ENCODE measurements around the gene ACAP3.
"Not testable (repeated sequence)": the region's sequence is repeated elsewhere in the genome, so short reads cannot be mapped to it uniquely, and the experiment has no call there.

The ACAP3 gene

DNA sequence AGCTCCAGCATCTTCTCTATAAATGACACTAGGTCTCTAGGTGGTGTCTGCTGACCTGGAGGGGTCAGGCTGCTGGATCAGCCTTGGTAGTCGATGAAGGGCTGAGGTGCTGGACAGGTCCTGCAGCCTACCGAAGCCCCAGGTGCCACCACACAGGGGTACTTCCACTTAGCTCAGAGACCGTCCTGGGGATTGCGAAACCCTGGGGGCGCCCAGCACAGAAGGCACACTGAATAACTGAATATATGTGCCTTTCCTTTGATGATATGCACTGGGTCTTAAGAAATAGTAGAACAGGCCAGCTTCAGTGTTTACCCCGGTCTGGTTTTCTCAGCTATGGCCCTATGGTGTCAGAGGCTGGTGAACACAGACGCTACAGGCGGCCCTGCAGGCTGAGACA, 45.0 kb downstream of the ACAP3 start:
- DNase-seq (ENCODE audit: low spot score): no peak

DNA sequence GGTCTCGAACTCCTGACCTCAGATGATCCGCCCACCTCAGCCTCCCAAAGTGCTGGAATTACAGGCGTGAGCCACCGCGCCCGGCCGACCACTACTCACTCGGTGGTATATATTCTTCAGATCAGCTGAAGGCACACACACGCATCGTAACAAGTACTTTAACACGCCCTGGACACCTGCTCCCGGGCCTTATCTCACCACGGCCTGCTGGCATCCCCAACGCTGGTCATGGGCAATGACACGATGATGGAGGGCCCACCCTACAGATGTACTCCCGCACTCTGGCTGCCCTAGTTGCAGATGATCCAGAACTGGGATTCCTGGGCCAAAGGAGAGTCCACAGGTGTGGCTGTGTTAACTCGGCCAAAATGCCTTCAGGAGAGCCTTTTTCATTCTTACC, 45.7 kb downstream of the ACAP3 start:
- DNase-seq (ENCODE audit: low spot score): no peak

DNA sequence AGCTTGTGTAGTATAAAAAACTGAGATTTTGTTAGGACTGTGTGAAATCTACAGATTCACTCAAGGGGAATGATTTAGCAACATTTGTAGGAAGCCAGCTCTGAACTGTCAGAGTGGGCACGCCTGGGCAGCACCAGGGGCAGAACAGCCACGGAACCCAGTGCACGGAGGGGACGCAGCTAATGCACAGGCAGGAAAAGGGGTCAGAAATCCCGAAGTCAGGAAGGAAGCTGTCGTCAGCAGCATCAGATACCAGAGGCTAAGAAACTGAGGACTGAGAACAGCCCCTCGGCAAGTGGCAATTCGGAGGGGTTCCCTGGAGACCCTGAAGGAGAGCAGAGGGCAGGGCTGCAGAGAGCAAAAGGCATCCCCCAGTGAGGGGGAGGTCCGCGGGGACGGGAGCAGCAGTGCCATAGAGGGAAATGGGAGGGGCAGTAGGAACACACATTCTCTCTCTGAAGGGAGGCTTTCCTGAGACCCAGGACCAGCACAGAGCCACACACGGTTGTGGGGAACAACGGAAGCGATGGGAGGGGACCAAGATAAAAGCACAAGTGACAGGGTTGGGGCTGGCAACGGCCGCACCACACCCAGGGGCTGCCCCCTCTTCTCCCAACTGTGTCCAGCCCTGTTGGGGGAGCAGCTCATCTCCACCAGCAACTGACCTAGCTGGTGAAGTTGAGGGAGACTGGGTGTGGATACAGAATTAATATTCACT, 46.7 kb downstream of the ACAP3 start:
- no peak for DNase-seq (ENCODE audit: low spot score)

DNA sequence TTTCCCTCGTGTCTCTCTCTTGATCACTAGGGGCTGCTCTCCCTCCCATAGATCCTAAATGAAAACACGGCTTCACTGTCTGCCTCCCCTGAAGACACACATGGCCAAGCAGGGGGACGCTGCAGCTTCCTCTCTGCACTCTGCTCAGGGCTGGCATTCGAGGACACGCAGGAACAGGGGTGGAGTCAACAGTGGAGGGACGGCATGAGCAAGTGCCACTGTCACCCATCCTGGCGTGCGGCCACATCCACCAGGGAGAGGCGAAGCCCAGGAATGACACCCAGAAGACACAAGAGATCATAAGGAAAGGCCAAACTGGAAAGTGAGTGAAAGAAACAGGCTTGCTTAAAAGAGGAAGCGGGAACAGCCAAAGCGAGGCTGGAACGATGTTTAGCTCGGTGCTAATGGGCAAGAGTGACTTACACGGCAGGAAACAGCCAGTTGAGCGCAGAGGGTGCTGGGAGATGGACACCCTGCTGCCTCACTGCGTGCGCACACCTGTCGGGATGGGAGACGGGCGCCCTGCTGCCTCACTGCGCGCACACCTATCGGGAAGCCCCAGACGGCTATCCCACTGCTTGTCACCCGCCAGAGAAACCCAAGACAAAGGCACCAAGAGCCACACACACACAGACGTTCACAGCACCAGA, 47.7 kb downstream of the ACAP3 start:
- DNase-seq (ENCODE audit: low spot score): no peak

DNA sequence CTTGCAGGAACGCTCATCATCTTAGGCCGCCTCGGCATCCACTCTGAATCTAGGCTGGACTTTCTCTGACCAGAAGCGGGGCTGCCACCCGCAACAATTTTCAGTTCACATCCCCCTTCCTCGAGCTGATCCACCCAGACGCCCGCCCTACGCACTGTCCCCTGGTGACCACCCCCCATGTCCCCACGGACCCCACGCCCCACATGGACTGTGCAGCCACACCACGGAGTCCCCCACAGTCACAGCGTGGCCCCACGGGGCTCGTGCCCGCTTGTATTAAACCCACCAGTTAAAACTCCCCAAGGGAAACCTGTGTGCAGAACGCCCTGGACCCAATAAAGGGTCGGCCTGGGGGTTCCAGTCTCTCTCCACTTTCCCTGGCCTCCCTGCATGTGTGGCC, 48.2 kb downstream of the ACAP3 start:
- DNase-seq (ENCODE audit: low spot score): no peak

DNA sequence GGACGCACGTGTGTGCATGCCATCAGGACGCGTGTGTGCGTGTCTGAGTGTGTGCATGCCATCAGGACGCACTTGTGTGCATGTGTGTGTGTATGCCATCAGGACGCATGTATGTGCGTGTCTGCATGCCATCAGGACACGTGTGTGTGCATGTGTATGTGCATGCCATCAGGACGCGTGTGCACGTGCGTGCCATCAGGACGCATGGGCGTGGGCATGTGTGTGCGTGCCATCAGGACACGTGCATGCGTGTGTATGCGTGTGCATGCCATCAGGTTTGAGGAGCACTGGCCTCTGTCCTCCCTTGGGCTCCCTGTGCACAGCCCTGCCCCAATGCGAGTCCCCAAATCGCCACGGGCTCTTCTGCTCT, 48.6 kb downstream of the ACAP3 start:
- DNase-seq (ENCODE audit: low spot score): no peak

DNA sequence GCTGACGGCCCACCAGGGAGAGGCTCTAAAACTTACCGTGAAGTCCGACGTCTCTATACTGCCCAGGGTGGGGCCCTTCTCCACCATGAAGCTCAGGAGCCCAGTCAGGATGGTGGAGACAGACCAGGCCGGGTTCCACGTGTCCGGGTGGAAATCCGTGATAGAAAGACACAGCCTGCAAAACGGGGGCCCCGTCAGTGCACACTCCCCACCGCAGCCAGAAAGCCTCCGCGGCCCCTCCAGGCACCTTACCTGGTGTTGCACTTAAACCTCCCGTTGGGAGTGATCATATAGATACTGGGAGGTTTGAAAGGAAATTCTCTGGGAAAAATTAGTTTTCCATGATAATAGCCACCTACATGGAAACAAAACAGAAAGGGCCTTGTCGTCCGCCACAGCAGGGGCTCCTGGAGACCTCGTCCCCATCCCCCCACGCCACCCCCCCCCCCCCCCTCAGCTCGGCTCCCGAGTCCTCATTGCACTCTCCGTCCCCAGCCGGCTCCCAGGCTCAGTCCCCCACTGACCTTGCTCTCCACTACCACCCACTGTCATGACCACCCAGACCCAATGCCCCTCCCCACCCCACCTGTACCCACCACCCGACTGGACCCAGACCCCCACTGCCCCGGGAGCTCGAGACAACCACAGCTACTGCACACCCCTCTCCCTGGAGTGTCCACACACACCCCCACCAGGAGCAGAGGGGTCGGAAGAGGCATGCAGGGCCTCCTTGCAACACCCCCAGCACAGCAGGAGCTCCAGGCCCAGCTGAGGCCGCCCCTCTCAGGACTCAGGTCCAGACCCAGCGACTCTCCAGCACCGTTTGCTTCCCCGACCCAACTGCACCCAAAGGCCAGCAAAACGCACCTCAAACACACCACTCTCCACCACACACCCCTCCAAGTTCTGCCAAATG, 50.5 kb downstream of the ACAP3 start:
- no peak for DNase-seq (ENCODE audit: low spot score)

DNA sequence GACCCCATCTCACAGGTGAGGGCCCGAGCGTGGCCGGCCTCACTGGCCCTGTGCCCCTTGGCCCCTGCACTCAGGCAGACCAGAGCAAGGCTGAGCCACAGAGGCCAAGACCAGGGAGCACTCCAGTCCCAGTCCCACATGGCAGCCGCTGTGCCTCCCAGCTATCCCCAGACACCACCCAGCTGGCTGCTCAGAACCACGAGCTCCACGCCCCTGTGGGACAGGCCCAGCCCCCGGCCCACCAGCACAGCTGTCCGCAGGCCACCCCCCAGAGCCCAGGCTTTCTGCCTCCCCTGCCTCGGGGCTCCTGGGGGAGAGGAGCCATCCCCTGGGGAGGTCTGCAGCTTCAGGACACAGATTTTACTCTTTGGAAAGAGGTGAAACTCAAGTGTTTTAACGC, 52.1 kb downstream of the ACAP3 start:
- DNase-seq (ENCODE audit: low spot score): no peak

DNA sequence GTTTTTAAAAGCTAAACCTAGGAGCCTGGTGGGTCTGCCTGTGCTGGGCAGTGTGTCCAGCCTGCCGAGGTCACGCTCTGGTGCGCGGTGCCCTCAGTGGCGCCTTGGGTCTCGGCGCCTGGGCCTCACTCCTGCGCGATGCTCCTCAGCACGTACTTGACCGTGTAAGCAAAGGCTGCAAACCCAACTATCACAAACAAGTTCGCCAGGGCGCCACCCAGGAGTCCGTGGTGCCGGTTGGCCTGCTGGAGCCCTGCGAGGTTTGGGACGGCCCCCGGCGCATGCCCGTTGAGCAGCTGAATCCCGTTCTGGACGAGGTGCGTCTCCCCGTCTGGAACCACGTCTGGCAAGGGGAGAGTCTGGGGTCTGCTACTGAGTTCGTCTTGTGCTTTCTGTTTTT, 52.7 kb downstream of the ACAP3 start:
- no peak for DNase-seq (ENCODE audit: low spot score)

DNA sequence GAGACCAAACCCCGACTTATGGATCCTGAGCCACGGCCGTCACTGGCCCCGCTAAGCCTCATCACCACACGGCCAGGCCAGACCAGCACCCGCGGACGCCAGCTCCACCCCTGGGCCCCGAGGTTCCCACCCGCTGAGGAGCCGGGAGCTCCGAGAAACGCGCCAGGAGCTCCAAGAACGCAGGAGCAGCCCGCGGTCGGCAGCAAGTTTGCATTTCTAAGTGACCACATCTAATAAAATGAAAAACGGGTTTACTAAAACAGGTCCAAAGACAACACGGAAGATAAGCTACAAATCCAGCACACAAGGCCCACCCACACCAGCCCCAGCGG, 53.1 kb downstream of the ACAP3 start:
- DNase-seq (ENCODE audit: low spot score): no peak

DNA sequence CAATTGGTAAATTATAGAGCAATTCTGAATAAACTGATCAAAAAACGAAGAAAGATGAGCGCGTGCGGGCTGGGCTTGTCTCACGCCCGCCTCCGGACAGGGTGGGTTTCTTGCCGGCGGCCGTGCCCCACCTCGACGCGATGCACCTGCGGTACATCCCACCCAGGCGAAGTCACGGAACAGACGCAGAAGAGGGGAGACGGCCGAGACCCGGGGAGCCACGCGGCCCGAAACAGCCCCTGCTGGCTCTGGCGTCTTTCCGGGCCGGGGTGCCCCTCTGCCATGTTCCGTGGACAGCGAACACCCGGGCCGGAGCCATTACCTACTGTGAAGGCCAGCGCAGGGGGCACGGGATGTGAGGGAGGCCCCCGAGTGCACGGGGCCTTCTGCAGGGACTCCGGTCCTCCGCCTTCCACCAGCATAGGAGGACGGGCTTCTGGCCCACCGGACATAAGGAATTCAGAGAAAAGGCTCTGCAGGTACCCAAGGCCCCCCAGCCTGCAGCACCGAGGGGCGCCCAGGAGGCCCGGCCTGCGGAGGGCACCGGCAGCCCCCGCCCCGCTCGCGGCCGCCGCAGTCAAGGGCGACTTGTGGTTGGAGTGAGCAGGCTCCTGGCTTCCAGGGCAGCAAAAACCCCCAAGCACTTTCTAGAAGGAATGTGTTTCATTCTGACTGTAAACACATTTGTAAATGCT, 53.6 kb downstream of the ACAP3 start:
- DNase-seq (ENCODE audit: low spot score): no peak

DNA sequence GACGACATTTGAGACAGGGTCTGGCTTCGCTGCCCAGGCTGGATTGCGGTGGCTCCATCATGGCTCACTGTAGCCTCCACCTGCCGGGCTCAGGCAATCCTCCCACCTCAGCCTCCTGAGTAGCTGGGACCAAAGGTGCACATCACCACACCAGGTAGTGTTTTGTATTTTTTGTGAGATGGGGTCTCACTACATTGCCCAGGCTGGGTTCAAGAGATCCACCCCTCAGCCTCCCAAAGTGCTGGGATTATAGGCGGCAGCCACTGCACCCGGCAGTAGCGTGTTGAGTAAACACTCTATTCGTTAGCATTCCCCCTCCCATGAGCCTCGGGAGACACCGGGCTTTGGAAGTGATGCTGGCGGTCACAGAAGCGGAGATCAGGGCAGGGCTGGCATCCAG, 54.4 kb downstream of the ACAP3 start:
- DNase-seq (ENCODE audit: low spot score): no peak

DNA sequence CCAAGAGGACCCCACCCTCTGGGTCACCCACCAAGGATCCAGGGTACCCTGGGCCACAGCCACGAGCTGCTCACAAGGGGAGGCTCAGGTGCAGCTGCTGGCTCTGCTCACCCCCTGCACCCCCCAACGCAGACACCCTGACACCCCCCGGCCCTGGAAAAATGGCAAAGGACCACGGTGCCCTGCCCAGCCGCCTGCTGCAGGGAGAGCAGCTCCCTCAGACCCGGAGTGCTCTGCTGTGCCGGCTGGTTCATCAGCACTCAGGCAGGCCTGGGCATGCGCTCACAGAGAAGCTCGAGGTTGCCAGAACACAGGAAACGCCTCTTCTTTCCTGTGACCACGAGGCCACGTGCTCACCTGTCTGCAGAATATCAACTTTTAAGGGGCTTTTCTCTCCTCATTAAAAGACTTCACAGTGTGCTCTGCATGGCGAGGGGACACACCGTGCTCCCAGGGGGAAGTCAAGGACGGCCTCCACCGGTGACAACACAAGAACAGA, 56.9 kb downstream of the ACAP3 start:
- peak; percentile 73 for DNase-seq (ENCODE audit: low spot score)

DNA sequence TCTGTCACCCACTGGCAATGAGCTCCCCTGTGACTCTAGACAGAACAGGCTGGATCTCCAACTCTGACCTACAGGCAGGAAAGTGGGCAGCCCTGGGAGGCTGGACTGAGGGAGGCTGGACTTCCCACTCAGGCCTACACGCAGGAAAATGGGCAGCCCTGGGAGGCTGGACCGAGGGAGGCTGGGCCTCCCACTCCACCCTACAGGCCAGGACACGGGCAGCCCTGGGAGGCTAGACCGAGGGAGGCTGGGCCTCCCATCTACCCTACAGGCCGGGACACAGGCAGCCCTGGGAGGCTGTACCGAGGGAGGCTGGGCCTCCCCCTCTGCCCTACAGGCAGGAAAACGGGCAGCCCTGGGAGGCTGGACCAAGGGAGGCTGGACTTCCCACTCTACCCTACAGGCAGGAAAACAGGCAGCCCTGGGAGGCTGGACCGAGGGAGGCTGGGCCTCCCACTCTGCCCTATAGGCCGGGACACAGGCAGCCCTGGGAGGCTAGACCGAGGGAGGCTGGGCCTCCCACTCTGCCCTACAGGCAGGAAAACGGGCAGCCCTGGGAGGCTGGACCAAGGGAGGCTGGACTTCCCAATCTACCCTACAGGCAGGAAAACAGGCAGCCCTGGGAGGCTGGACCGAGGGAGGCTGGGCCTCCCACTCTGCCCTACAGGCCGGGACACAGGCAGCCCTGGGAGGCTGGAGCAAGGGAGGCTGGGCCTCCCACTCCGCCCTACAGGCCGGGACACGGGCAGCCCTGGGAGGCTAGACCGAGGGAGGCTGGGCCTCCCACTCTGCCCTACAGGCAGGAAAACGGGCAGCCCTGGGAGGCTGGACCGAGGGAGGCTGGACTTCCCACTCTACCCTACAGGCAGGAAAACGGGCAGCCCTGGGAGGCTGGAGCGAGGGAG, 59.5 kb downstream of the ACAP3 start:
- not testable (repeated sequence) for DNase-seq (ENCODE audit: low spot score)

DNA sequence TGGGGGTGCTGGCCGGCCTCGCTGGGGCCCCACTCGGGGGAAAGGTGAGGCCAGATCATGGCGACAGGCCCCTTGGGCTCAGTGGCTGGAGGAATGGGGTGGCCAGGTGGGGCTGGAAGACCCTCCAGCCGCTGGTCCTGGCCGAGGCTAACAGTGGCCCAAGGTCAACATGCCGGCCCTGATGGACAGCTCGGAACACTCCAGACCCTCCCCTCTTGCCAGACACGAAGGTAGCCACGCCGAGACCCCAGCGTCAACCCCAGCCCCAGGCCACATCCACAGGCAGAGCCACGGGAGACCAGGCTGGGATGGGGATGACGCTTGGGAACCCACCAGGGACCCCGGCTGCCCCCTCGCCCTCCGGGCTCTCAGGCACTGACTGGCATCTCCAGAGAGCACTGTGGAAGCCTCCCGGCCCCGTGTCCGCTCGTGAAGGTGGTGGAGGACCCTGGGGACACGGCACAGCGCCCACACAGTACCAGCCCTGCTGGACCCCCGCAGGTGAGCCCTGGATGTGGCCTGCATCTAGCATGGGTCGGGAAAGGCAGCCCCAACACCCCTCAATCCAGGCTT, 60.3 kb downstream of the ACAP3 start:
- DNase-seq (ENCODE audit: low spot score): no peak

DNA sequence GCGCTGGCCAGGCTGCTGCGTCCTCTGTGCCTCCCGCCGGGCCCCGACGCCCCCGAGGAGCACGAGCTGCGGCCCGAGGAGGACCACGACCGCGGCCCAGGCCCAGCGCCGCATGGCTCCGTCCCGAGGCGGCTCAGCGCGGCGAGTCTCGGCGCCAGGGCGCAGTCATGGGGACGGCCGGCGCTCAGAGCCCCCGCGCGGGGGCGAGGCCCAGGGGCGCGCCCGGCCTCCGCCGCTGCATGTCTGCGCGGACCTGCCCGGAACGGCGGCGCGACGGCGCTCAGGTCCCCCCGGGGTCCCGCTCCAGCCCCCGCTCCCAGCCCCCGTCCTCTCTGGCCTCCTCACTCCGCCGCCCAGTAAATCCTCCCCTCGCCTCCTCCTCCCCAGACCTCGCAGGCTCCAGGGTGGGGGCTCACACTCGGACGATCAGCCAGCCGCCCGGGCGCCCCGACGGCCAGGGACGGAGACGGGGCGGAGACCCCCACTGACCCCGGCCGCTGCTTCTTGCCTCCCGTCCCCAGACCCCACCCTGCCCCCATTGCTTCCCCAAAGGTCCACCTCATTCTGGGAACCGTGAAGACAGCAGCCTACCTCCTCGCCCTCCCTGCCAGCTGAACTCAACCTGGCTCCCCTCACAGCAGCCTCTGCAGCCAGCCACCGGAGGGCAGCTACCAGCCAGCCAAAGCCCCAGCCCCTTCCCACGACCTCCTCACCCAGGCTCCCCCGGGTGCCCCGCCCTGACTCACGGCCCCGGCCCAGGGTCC, 61.0 kb downstream of the ACAP3 start, which contains the start of gene C1QTNF12:
C1QTNF12 (minus strand) TSS at position 146 of the 764 bp plus-strand sequence; CDS start at position 114, 32 bp downstream.
- DNase-seq (ENCODE audit: low spot score): no peak

DNA sequence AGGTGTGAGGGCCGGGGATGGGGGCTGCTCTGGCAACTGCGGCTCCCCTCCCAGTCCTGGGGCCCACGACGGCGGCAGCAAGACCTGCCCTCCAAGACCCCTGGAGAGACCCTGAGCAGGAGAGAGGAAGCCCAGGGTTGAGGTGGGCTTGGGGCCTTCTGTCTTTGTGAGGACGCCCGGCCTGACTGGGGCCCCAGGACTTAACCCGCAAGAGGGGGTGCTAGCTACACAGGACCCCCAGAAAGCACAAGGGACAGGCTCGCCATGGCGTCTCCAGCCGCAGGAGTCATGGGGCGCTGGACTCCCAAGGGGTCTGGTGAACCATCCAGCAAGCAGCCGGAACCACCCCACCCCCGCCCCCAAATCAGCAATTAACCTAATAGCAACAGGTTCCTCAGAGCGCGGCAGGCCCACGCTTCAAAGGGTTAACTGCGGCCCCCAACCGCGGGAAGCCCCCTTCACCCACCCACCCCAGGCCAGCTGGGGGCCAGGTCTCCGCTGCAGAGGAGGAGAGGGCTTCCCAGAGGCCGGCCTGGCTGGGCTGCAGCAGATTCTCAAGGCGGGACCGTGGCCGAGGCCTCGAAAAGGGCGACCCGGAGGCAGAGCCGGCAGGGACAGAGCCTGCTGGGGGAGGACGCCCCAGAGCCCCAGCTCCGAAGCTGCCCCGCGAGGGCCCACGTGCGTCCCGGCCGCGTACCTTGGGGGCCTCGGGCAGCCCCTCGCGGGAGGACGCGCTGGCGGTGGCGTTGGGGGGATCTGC, 61.7 kb downstream of the ACAP3 start:
- no peak for DNase-seq (ENCODE audit: low spot score)

DNA sequence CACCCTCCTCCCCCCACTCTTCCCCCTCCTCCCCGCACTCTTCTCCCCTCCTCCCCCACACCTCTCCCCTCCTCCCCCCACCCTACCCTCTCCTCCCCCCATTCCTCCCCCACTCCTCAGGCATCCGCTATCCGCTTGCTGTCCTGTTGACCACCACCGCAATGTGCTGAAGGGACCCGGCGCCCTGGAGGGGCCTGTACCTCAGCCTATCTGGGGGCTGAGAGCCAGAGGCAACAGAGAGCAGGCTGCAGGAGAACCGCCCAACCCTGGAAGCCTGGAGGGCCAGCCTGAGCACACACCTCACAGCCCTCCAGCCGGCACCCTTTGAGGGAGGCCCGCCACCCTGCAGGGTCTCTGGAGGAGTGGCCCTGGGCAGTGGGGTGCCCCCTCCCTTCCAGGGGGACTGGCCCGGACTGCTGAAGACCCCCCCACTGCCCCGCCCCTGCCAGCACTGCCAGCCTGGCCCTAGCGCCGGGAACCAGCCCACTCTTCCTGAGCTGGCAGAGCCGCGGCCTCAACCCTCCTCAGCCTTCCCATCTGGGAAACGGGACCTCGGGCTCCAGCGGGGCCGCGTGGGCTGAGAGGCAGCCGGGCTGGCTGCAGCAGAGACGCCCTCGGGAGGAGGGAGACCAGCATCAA, 62.4 kb downstream of the ACAP3 start:
- DNase-seq (ENCODE audit: low spot score): no peak

Measured in activated CD4-positive, alpha-beta T cell treated with anti-CD3 and anti-CD28 coated beads, Interleukin-2, Interleukin-4, amounts not matched to agents 100 ng/mL and 50 ng/mL, durations not matched to agents 16 hours and 8 hours (primary cell).